GM19324 (cell line): ENCODE results near the gene WNT3A.

ENCODE experiments used
- ATAC-seq: cut with Tn5 transposase; IDR thresholded peaks from one replicate; pipeline ENCODE4 v1.9.1; 2021; ENCODE audit warnings: mild to moderate bottlenecking, moderate library complexity; ENCODE audit not compliant: unreplicated experiment, low FRiP score

The WNT3A gene

DNA sequence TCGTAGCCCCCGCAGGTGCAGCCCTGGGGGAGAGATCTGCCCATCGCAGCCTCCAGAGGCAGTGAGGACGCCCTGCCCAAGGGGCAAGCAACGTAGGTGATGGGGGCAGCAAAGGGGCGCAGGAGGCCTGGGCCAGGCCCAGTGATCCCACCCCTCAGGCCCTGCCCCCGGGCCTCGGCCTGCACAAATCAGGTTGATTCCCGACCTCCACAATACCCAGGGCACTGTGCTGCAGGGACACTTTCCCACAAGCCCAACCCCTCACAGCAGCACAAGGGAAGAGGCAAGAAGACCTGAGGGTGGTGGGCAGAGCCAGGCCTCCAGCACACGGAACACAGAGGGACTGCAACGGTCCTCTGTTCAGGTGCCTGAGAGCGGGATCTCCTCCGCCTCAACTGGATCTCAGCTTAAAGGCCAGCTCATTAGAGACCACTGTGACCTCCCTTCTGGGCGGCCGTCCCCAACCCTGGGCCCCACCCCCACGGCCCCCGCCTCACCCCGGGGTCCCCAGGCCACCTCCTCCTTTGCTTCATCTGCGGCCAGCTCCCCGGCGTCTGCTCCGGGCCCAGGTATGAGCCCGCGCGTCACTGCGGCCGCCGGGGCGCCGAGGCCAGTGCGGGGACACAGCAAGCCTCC, 74.9 kb downstream of the WNT3A start:
- ATAC-seq, result peak; percentile 22

DNA sequence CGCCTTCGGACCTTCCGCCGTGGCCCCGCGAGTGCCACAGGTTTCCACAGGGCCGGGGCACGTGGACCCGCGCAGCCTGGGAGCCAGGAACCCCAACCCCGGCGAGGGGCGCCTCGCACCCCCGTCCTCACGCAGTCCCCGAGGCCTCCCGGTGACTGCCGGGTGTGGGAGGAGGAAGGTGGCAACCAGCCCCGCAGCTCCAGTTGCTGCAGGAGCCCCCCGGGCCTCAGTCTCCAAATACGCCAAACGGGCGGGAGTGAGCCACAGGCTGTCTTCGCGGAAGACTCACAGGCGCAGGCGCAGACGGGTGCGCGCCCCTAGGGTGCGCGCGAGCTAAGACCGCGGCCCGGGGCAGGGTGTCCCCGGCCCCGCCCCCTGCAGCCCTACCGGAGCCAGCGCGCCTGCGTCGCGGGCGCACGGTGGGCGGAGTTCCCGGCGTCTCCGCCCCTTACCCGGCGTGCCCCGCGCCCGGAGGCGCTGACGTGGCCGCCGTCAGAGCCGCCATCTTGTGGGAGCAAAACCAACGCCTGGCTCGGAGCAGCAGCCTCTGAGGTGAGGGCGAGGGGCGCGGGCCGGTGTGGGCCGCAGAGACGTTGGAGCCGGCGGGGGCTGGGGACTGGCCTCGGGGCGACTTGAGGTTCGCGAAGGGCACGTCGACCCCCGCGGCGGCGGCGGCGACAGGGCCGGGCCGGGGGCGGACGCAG, 75.6 kb downstream of the WNT3A start, which contains the start of gene ARF1:
ARF1 (plus strand) TSS at position 495 of the 704 bp plus-strand sequence. CDS start 14,407 bp downstream, outside the sequence.
- peak; percentile 87 for ATAC-seq

DNA sequence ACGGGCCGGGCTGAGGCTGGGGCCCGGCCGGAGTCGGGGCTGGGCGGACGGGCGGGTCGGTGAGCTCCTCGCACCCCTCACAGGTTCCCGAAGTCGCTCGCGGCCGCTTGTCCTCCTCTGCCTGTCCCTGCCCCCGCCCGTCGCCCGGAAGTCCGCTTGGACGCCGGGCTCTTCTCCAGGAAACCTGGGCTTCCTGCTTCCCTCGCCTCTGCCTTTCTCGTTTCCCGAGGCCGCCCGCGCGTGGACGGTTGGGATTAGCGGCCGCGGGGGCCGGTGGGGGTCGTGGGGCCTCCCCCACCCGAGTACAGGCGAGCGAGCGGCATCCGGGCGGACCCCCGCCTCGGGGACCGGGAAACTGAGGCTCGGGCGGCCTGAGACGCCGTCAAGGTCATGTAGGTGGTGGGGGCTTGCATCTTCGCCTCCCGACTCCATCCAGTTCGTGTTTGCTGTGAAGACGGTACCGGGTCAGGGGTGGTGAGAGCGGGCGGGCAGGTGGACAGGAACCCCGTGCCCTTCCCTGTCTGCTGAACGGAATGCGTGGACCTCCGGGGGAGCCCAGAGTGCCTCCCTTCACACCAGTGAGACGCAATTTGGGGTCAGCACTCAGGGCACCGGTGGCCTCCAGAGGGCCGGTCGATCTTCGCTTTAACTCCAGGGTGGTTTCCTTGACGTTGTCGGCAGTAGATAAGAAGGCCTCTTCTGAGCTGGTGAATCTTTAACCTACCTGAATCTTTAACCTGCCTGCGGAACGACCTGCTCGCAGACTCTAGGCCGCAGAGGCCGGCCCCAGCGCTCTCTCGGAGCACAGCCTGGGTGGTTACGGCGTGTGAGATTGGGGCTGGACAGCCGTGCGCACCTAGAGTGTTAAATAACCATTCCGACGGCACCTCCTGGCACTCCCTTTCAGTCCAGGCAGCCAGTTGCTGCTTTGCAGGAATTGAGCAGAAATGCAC, 76.4 kb downstream of the WNT3A start:
- ATAC-seq, result peak; percentile 6

DNA sequence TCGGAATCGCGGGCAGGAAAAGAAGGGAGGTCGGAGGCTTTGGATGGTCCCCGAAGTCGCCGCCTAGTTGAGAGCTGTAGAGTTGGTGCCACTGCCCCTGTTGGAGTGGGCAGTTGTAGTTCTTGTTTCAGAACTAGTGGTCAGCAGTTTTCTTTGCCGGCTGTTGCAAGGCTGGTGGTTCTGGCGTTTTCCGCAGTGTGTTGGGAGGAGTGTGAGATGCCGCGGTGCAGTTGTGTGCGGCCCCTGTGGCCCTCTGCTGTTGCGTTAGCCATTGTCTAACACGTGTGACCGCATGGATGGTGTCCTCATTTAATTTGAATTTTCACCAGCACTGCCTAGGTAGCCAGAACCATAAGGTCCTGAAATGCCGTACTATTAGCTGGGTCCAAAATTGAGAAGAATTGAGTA, 77.1 kb downstream of the WNT3A start:
- no peak for ATAC-seq

DNA sequence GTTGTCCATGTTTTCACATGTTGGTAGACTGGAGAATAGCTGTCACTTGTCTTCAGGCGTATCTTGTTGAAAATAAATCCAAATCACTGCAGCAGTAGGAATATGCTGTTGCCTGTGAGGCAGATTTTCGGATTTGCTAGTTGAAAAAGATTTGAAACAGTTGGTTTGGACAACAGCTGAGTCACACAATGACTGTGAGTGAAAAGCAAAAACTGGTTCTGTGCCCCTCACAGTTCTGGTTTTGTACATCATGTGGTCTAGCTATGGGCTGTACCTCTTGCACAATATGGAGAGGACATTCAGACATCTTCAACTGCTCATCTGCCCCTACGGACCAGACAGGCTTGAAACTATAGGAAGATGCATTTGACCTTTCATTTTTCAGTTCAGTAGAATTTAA, 77.5 kb downstream of the WNT3A start:
- no peak for ATAC-seq

DNA sequence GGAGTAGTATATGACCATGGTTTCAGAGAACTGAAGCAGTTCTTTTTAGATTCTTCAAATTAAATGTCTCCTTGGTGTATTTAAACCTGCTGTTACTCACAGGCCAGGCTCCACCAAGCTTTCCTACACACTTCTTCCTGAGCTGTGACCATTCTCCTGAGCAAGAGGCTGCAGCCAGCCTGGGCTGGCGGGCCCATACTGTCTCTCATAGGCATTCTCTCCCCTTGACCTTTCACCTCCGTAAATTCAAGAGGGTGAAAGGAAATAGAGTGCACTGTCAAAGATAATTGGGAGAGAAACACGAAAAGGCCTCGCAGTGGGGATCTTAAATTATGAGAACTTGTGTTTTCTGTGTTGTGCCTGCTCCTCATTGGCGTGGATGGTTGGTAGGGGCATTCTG, 78.0 kb downstream of the WNT3A start:
- ATAC-seq, result no peak

DNA sequence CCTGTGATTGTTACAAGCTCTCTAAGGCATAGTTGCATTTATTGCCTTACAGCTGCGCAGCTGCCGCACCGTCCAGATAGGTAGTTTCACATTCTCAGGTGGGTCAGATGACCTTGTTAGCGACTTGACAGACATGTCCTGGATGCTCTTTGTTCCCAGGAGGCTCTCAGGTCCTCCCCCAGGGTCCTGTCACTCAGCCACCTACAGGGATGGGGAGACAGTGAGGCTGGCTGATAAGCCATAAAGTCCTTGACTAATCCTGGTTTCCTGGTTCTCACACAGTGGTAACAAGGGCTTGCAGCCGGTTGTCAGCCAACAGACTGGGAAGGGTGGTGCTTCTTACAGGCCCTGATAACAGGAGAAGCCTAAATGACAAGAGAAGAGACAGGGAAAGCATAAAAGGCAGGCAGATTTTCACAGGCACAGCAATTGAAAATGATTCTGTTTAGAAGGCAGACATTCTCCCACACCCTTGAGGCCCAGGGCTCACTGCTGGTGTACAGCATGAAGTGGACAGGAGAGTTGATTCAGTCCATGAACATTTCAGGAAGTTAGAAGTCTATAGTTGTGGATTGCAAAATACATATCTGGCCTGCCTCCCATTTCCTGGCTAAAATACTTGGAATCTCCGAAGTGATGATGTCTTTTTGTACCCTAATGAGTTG, 78.6 kb downstream of the WNT3A start:
- ATAC-seq, result no peak

DNA sequence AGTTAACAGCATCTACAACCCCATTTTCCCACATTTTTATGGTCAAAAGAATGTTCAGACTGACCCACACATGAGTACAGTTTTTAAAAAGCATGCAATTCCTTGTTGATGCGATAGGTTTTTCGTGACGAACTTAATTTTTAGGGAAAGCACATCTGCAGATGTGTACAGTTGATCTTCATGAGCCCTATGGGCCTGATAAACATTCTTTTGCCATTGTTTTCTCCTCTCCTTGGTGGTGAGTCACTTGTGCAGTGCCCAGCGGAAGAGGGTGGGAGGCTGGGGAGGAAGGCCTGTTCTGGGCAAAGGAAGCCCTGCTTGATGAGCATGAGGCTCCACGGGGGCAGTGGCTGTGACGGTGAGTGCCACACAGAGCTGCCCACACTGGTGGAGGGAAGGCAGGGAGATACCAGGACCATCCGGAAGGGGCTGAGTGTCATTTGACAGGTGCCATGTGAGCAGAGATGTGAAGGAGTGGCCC, 81.0 kb downstream of the WNT3A start:
- ATAC-seq, result no peak

DNA sequence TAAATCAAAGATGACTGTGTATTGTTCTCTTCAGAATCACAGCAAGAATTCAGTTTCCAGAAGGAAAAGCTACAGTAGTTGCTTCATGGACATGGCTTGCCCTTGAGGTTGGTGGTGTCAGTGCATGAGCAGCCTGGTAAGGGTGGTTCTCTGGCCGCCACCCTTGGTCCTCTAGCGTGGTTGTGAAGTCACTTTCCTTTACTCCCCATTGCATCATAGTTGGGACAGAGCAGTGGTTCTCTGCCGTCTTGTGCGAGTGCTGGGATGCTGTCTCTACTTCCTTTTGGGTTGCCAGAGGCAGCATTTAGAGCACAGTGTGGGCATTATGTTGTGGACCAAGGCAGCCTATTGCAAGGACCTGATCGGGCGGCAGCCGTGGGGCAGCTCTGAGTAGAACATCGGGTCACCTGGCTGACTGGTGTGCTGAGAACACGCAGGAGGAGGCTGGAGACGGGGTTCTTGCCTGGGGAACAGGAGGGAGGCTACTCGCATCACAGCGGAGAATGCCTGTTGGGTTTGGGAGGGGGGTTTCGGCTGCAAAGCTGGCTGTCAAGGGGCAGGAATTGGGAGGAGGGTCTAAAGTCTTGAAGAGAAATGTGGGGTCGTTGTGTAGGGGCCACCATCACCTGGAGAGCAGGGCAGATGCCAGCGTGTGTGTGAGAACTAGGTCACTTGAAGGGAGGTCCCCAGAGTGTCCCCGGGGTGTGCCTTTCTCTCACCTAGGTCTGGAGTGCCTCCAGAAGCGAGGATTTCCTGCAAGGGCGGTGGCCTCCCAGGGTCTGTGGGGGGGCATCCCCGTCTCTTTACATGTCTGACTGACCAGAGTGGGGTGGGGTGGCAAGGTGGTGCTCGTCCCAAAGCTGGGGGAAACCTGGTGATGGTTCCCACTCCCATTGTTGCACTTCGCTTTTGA, 82.0 kb downstream of the WNT3A start:
- no peak for ATAC-seq

DNA sequence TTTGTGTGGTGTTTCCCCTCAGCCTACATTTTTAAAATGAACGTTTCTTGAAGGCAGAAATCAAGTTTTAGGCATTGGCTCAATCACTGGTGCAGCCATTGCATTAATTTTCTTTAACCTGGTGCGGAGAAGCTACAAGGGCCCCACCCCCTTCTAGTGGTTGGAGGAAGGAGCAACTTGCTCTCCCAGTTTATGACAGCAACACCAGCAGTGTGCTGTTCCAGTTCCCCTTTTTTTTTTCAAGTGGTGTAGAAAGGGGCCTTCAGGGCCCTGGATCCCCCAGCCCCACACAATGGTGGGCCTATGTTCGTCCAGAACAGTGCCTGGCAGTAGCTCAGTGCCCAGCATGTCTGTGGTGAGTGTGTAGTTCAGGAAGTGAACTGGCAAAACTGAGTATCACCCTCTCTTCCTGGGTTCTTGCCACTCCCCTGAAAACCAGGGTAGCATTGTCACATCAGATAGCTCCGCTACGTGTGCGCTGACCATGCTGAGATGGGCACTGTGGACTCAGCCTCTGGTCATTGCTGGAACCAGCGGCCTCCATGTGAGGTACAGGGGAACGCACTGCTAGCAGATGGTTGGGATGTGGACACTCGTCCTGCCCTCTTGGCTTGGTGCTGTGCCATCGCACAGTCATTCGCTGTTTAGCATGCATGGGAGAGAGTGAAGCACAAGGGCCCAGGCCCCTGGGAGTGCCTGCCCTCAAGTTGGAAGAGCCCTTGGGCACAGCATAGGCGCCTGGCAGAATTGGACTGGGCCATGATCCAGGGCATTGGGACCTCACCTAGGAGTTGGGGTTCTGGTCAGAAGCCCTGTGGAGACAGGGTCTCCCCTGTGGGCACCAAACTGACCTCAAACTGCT, 83.0 kb downstream of the WNT3A start:
- ATAC-seq, result no peak

DNA sequence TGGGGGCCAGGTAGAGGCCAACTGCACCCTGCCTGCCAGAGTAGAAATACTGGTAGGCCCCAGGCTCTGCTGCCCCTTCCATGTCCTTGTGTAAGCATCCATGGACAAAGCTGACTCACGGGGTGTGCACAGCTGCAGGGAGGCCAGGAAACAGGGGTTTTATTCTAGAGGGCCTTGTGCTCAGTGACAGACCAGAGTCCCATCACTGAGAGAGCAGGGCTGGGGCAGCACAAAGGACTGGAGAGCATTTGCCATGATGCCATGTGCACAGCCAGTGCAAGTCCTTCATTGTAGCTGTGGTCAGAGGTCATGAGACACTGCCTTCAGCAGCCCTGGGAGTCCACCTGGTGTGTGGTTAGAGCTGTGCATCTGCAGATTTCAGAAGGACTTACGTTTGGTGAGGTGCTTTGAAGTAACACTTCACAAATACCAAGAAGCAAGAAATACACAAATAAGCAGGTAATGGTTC, 83.8 kb downstream of the WNT3A start:
- no peak for ATAC-seq

DNA sequence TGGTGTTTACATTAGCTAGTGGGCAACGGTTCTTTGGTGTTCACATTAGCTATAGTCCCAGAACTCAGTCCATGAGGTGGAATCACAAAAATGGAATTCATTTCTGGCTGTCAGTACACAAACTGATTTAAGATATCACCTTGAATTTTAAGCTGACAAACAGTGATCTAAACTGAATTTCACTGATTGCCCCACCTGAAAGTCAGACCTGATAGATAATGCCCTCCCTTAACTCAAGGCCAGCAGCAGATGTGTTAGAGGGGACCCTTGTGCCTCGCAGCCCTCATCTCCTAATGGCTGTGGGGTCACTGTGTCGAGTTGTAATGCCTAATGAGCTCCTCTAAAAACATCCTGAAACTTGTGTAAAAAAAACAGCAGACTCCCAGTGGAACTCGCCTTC, 84.3 kb downstream of the WNT3A start:
- no peak for ATAC-seq

DNA sequence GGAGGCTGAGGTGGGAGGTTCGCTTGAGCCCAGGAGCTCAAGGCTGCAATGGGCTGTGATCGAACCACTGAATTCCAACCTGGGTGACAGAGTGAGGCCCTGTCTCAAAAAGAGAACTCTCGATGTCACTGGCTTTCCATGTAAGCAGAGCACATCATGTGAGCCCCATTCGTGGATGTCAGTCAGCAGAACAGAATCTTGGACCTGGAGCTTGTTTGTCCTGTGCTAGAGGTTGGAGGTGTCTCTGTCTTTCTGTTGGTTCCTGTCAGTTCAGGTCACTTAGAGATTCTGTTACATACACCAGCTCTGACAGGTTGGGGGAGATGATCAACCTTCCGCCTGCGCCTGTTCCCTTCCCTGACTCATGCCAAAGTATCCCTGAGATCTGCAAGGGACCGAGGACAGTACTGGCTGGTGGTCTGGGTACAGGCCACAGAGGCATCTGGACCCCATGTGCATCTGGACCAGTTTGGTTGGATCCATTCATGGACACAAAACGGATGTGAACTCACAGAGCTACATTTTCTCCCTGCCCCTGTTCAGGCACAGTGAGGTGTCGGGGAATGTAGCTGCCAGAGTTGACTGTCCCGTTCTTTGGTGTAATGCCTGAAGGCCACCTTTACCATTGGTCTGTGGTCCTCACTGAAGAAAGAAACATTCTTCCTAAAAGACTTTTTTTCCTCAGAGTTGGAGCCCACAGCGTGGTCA, 85.7 kb downstream of the WNT3A start:
- ATAC-seq, result no peak

DNA sequence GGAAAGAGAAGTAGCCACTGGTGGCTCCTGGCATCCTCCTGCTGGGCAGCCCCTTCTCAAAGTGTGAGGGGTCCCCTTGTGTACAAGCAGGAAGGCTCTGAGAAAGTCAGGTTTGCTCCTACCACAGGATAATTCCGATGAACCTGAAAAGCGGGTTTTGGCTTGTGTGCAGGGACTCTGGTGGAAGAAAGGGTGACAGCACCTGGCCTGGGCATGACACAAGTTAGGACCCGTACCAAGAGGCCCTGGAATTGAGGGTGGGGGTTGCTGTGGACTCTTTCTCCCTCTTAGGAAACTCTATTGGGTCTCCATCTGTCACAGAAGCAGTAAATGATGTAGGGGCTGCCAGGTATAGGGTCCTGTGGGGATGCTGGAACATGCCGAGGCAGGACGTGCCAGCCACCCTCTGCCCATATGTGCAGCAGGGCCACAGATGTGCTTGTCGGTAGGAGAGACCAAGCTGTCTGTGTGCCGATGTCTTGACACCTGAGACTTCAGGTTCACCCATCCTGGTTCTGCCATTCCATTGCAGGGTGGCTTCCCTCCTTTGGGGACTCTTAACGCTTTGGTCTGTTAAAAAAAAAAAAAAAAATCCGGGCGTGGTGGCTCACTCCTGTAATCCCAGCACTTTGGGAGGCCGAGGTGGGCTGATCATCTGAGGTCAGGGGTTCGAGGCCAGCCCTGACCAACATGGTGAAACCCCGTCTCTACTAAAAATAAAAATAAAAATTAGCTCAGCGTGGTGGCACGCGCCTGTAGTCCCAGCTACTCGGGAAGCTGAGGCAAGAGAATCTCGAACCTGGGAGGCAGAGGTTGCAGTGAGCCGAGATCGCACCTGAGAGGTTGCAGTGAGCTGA, 86.5 kb downstream of the WNT3A start:
- ATAC-seq, result no peak

DNA sequence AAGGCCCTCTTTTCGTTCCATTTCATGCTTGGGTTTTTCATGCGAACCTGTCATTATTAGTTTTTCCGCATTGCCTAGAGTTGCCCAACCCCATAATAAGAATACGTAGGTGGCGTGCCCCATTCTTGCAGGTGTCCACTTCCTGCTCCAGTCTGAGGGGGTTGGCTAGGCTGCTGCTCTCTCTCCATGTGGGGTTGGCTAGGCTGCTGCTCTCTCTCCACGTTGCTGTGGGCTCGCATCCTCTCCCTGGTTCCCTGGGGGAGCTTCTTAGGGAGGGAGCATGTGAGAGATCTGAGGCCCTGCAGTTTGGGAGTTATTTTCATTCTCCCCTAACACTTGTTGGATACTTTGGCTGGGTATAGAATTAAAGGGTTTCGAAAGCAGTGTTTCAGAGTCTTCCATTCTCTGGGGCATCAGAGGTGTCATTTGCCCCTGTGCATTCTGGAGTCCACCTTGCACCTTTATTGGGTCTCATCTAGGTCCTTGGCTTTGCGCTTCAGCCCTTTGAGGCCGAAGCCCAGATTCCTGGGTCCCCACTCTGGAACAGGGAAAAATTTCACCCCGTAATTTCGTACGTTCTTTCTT, 87.7 kb downstream of the WNT3A start:
- ATAC-seq, result no peak

DNA sequence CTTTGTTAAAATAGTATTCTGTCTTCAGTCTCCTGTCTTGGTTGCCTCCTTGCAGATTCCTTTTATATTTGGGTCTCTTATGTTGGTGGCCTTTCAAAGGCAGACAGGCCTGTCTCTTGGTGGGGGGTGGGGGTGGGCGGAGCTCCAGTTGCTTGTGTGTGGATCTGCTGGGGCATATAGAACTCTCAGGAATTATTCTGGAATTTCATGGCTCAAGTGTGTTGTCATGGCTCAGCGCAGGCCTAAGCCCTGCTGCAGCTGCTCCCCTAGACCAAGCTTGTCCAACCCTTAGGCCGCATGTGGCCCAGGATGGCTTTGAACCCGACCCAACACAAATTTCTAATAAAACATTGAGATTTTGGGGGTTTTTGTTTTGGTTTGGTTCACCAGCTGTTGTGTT, 88.4 kb downstream of the WNT3A start:
- no peak for ATAC-seq

DNA sequence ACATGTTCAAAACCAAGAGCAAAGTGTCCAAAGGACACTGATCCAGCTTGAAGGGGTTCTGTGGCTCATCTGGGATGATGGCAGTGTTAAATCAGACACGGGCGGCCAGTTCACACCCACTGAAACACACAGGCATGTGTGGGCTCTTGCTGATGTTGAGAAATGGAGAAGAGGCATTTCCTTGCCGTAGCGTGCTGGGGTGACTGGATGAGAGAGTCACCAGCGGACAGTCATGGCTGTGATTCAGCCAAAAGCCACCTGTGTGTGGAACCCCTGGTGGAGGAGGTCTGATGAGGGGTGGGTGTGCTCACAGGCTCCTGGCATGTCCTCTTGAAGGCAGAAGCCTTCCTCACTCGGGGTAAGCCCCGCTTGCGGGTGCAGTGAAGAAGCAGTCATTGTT, 89.1 kb downstream of the WNT3A start:
- no peak for ATAC-seq
